Measurements from ENCODE around the gene GPR137C. TPM values are rescaled to one million over a fixed set of nuclear protein-coding genes. Genes with fewer than 3 reads are reported as not detected.

Gene GPR137C
- total and polyA plus RNA-seq, 2 of the 4 experiments (the other 2 are of a cell fraction): 0.72 to 0.91 TPM

GRCh38 chr14:52663850-52664249, 111.2 kb downstream of the GPR137C start:
- no peak overlapping the region for H3K4me3 ChIP-seq (ENCODE audit: insufficient read depth, low read depth, low read length)
- H3K14ac ChIP-seq (replicated peaks; ENCODE audit: low read depth, low read length): no peak overlapping the region
- H4K91ac ChIP-seq (ENCODE audit: insufficient read depth, low read depth, low read length): no peak overlapping the region
- no peak overlapping the region for H2BK120ac ChIP-seq (ENCODE audit: low read depth, low read length)
- TF ChIP-seq BHLHE40 (IDR thresholded peaks at IDR 0.05; ENCODE audit: low read depth, low read length): no peak
- TF ChIP-seq CTCF (conservative IDR thresholded peaks at IDR 0.05; ENCODE audit: low read depth, low read length): no peak
- no peak for TF ChIP-seq SMC3 (IDR thresholded peaks at IDR 0.05; ENCODE audit: low read depth, low read length)
- no peak for TF ChIP-seq MXI1 (IDR thresholded peaks at IDR 0.05; ENCODE audit: borderline replicate concordance, low read depth, low read length)
- TF ChIP-seq, protein P1, sequence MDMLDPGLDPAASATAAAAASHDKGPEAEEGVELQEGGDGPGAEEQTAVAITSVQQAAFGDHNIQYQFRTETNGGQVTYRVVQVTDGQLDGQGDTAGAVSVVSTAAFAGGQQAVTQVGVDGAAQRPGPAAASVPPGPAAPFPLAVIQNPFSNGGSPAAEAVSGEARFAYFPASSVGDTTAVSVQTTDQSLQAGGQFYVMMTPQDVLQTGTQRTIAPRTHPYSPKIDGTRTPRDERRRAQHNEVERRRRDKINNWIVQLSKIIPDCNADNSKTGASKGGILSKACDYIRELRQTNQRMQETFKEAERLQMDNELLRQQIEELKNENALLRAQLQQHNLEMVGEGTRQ (IDR thresholded peaks at IDR 0.05; ENCODE audit: low read depth, low read length): no peak
- TF ChIP-seq RFX5 (IDR thresholded peaks at IDR 0.05; ENCODE audit: low read depth, low read length): no peak
- TF ChIP-seq CEBPB (IDR thresholded peaks at IDR 0.05; ENCODE audit: low read depth, low read length): no peak
- no peak for TF ChIP-seq MAFK (IDR thresholded peaks at IDR 0.05; ENCODE audit: low read depth, low read length)
- no peak for TF ChIP-seq RCOR1 (IDR thresholded peaks at IDR 0.05; ENCODE audit: insufficient replicate concordance, low read length)
- TF ChIP-seq FOS (IDR thresholded peaks at IDR 0.05; ENCODE audit: low read depth, low read length): no peak
- no peak for TF ChIP-seq MAZ (IDR thresholded peaks at IDR 0.05; ENCODE audit: borderline replicate concordance, low read depth, low read length)
- dilution Hi-C loops (cut with HindIII; ENCODE audit: low sequenced_read_pairs, unreplicated experiment): no loop called here
- no peak for DNase-seq
- H2BK20ac ChIP-seq (ENCODE audit: low read depth, low read length): no peak overlapping the region
- H3K4me1 ChIP-seq (ENCODE audit: control insufficient read depth, insufficient read depth, low read length): no peaks in the 10 kb centered on the region
- 0 out of 2 replicates have a peak, but pooled peaks cover 4% of the 10 kb centered on the region for H3K9me1 ChIP-seq (ENCODE audit: insufficient read depth, low read length)
- H3K9me3 ChIP-seq (ENCODE audit: control insufficient read depth, insufficient read depth, low read length): no peaks in the 10 kb centered on the region
- CTCF ChIA-PET: no interaction called here
- no TSS peak for BruUV-seq (replicated peaks)
- H3K4ac ChIP-seq (ENCODE audit: low read depth, low read length): no peak overlapping the region
- no peaks in the 10 kb centered on the region for H3K27me3 ChIP-seq (ENCODE audit: control insufficient read depth, insufficient read depth, low read length)
- H3K18ac ChIP-seq (ENCODE audit: low read depth, low read length): no peak overlapping the region
- H4K8ac ChIP-seq (ENCODE audit: low read depth in 2 of 2, low read length in 2 of 2): no peak overlapping the region
- intact Hi-C loops (cut with micrococcal nuclease): loop anchor here (5.0 kb wide), 1 partner anchor 42 kb away; no protein-coding TSS in a partner anchor
- POLR2A ChIA-PET (ENCODE audit: unreplicated experiment): interaction anchor here (0.5 kb wide), 1 partner anchor 17 kb away, joined by 5 read pairs; no protein-coding TSS in a partner anchor
- H3K23ac ChIP-seq (ENCODE audit: low read depth, low read length): no peak overlapping the region
- H2AK9ac ChIP-seq (replicated peaks; ENCODE audit: low read depth, low read length, poor library complexity): no peak overlapping the region
- no peak overlapping the region for H4K5ac ChIP-seq (ENCODE audit: low read depth, low read length)
- no peak overlapping the region for H3K56ac ChIP-seq (ENCODE audit: extremely low read depth, insufficient read depth, low read length)
- no peaks in the 10 kb centered on the region for H4K20me1 ChIP-seq (ENCODE audit: insufficient read depth, low read length)
- peaks cover 9% of the 10 kb centered on the region for H3K36me3 ChIP-seq (ENCODE audit: control insufficient read depth, insufficient read depth, low read length)
- no peak overlapping the region for H2BK15ac ChIP-seq (ENCODE audit: low read depth, low read length)
- H3K4me2 ChIP-seq (ENCODE audit: low read depth, low read length): no peak overlapping the region
- in situ Hi-C loops (cut with MboI; ENCODE audit: low sequenced_read_pairs): no loop called here
- H2AK5ac ChIP-seq (ENCODE audit: low read depth, low read length): no peak overlapping the region
- H3K79me1 ChIP-seq (ENCODE audit: low read depth in 1 of 2, low read length in 2 of 2): peaks cover 7 to 9% of the 10 kb centered on the region in 2 experiments; a peak in 2 of 4 replicates
- WGBS, 2 experiments (ENCODE audit: extremely low coverage in 2 of 2, insufficient read length in 1 of 2): no CpG with 5 or more reads among the region's 2 CpGs
- H2BK5ac ChIP-seq (ENCODE audit: low read depth, low read length, poor library complexity, severe bottlenecking): no peak overlapping the region
- no peak for ATAC-seq (ENCODE audit: low read depth)
- no peak overlapping the region for H3K27ac ChIP-seq (ENCODE audit: insufficient read depth, low read length)
- H3K9ac ChIP-seq (ENCODE audit: low read depth, low read length): no peak overlapping the region
- H2AFZ ChIP-seq (replicated peaks; ENCODE audit: low read length, poor library complexity): no peak overlapping the region
